Body of pancreas (tissue), 4 donors: ENCODE measurements around the gene RFESD. TPM values are rescaled to one million over a fixed set of nuclear protein-coding genes. Genes with fewer than 3 reads are reported as not detected.

Source experiments
- ATAC-seq: fragments of 150-250 bp; one replicate; pipeline ENCODE4 v1.9.1; 2016
- DNase-seq, 4 donors: peaks; one replicate each; pipeline ENCODE4 v3.0.0-alpha.2; 2019
- H3K27ac ChIP-seq, 4 donors: fragments of 200-600 bp; sonication (generic); 1 replicate in 3 of 4; 2 replicates in 1 of 4; pipeline versions ENCODE4 v1.5.1 to v1.6.1; 2016 to 2019; ENCODE audit warnings: mild to moderate bottlenecking in 1 of 4, mixed read lengths in 1 of 4, moderate library complexity in 1 of 4
- H3K27me3 ChIP-seq, 2 donors: fragments of 200-600 bp; sonication (generic); one replicate each; pipeline ENCODE4 v1.6.0; 2016; ENCODE audit warnings: mild to moderate bottlenecking in 1 of 2
- H3K36me3 ChIP-seq, 2 donors: fragments of 200-600 bp; sonication (generic); replicated peaks in 1 of 2; 2 replicates each; pipeline ENCODE4 v1.5.1; 2016; ENCODE audit warnings: low read depth in 2 of 2; ENCODE audit not compliant: insufficient read depth in 1 of 2
- H3K4me1 ChIP-seq: fragments of 200-600 bp; sonication (generic); one replicate; pipeline ENCODE4 v1.6.0; 2016
- H3K4me3 ChIP-seq, 2 donors: fragments of 200-600 bp; sonication (generic); 1 replicate in 1 of 2; 2 replicates in 1 of 2; pipeline ENCODE4 v1.5.1; 2016 to 2019
- H3K9me3 ChIP-seq, 3 donors: fragments of 200-600 bp; sonication (generic); 1 replicate in 2 of 3; 2 replicates in 1 of 3; pipeline ENCODE4 v1.5.1; 2016
- CTCF ChIP-seq, 7 experiments: fragments of 450-650 bp in 4 of 7; fragments of 200-600 bp in 3 of 7; sonication (generic) in 3 of 7; IDR thresholded peaks; one replicate each; pipeline ENCODE4 v1.5.1; 2016 to 2019; ENCODE audit warnings: antibody characterized with exemption in 7 of 7
- POLR2A ChIP-seq, 3 donors: fragments of 450-650 bp; IDR thresholded peaks; one replicate each; pipeline ENCODE4 v1.6.1; 2016; ENCODE audit warnings: antibody characterized with exemption in 3 of 3, mild to moderate bottlenecking in 2 of 3
- WGBS, 2 donors: methylation state at CpG; one replicate each; pipeline ENCODE4 v1.1.5; 2017; 5-methylcytosine and 5-hydroxymethylcytosine counted together
- intact Hi-C: fragments of 100-400 bp; cut with DNase I; formaldehyde crosslinking; loops from one replicate; pipeline ENCODE4 v1.15.1; 2023
- total RNA-seq, 2 donors: library from RNA; depleted of rRNA; stranded (reverse); fragments of >200 nt; gene quantifications; one replicate each; pipeline ENCODE4 v1.1.0, GENCODE V29; 2016

RFESD gene
- total RNA-seq, 2 donors from 2014 or later: 9.3 TPM; not detected in 1

GRCh38 chr5:95615164-95615467 lies 31.5 kb upstream of the RFESD start:
- Histone ChIP-seq H3K9me3 (no peaks in the 10 kb centered on the region), H3K4me3 (no peak overlapping the region), H3K27me3 (no peaks in the 10 kb centered on the region), H3K4me1 (peaks cover 45% of the 10 kb centered on the region), H3K27ac (no peak overlapping the region), H3K36me3 (no peaks in the 10 kb centered on the region)
- DNase-seq (no peak), ATAC-seq (no peak)
- TF ChIP-seq POLR2A (IDR thresholded peaks at IDR 0.05) (no peak), CTCF (IDR thresholded peaks at IDR 0.05) (no peak)
- WGBS, 2 donors: 83 to 86% methylated on average over 1 of the region's 1 CpG
- intact Hi-C loops: no loop called here

- H3K4me1 ChIP-seq: peaks cover 56% of the 10 kb centered on the region
- 86 to 91% methylated on average over 5 of the region's 5 CpGs for WGBS, 2 donors
- no peak overlapping the region for H3K27ac ChIP-seq
- H3K36me3 ChIP-seq: no peaks in the 10 kb centered on the region
- intact Hi-C loops: no loop called here
- DNase-seq (no peak), ATAC-seq (no peak)
- TF ChIP-seq POLR2A (IDR thresholded peaks at IDR 0.05) (no peak), CTCF (IDR thresholded peaks at IDR 0.05) (no peak)
- no peak overlapping the region for H3K4me3 ChIP-seq
- H3K27me3 ChIP-seq: no peaks in the 10 kb centered on the region
- no peaks in the 10 kb centered on the region for H3K9me3 ChIP-seq
Observed at GRCh38 chr5:95617057-95617456, 29.5 kb upstream of the RFESD start.

GRCh38 chr5:95619096-95619495 lies 27.5 kb upstream of the RFESD start:
- H3K36me3 ChIP-seq: no peaks in the 10 kb centered on the region
- H3K27me3 ChIP-seq: no peaks in the 10 kb centered on the region
- no peak for ATAC-seq
- WGBS, 2 donors: 72 to 89% methylated on average over 4 of the region's 4 CpGs
- no peak for DNase-seq
- H3K9me3 ChIP-seq: no peaks in the 10 kb centered on the region
- TF ChIP-seq POLR2A (IDR thresholded peaks at IDR 0.05) (no peak), CTCF (IDR thresholded peaks at IDR 0.05) (no peak)
- intact Hi-C loops: no loop called here
- H3K4me1 ChIP-seq: peaks cover 64% of the 10 kb centered on the region
- H3K27ac ChIP-seq: peak overlapping the region in 1 of 4 donors; percentile 92
- H3K4me3 ChIP-seq: no peak overlapping the region

GRCh38 chr5:95619514-95620029 lies 27.0 kb upstream of the RFESD start:
- intact Hi-C loops: no loop called here
- WGBS, 2 donors: 6% methylated on average over 18 to 19 of the region's 19 CpGs
- no peaks in the 10 kb centered on the region for H3K27me3 ChIP-seq
- ATAC-seq (no peak), DNase-seq (no peak)
- H3K4me1 ChIP-seq: peaks cover 65% of the 10 kb centered on the region
- TF ChIP-seq CTCF (IDR thresholded peaks at IDR 0.05) (no peak), POLR2A (IDR thresholded peaks at IDR 0.05) (no peak)
- H3K27ac ChIP-seq: peak overlapping the region; percentile 92 to 99 (median 97)
- peak overlapping the region; percentile 14 to 61 for H3K4me3 ChIP-seq
- no peaks in the 10 kb centered on the region for H3K9me3 ChIP-seq
- H3K36me3 ChIP-seq: no peaks in the 10 kb centered on the region
